Sigmoid colon (tissue), 7 donors: Measurements from ENCODE around the gene MGAT3. TPM values are rescaled to one million over a fixed set of nuclear protein-coding genes. Genes with fewer than 3 reads are reported as not detected.
"Not testable (repeated sequence)": the region's sequence is repeated elsewhere in the genome, so short reads cannot be mapped to it uniquely, and the experiment has no call there.

Experiments
- DNase-seq: peaks from one replicate; pipeline ENCODE4 v3.0.0-alpha.2; 2019
- H3K27ac ChIP-seq, 4 donors: fragments of 200-600 bp; sonication (generic); one replicate each; pipeline ENCODE4 v1.5.1; 2016 to 2019; ENCODE audit warnings: mild to moderate bottlenecking in 1 of 4
- H3K27me3 ChIP-seq, 3 donors: fragments of 200-600 bp; sonication (generic); one replicate each; pipeline ENCODE4 v1.5.1; 2019; ENCODE audit warnings: mild to moderate bottlenecking in 1 of 3
- H3K36me3 ChIP-seq, 4 donors: fragments of 200-600 bp; sonication (generic); one replicate each; pipeline ENCODE4 v1.5.1; 2016 to 2019
- H3K4me1 ChIP-seq, 4 donors: fragments of 200-600 bp; sonication (generic); one replicate each; pipeline ENCODE4 v1.5.1; 2017 to 2019
- H3K4me3 ChIP-seq, 4 donors: fragments of 200-600 bp; sonication (generic); one replicate each; pipeline ENCODE4 v1.5.1; 2017 to 2019; ENCODE audit warnings: mild to moderate bottlenecking in 2 of 4, moderate library complexity in 1 of 4
- H3K9me3 ChIP-seq, 4 donors: fragments of 200-600 bp in 3 of 4; sonication (generic) in 3 of 4; one replicate each; pipeline versions ENCODE4 v1.5.1 to v1.6.1; 2013 to 2019
- EP300 ChIP-seq, 4 donors: sonication (generic); formaldehyde crosslinking; IDR thresholded peaks; one replicate each; pipeline ENCODE4 v1.6.1; 2017; ENCODE audit warnings: antibody characterized with exemption in 4 of 4
- POLR2A ChIP-seq, 2 donors: fragments of 450-650 bp; IDR thresholded peaks; one replicate each; pipeline ENCODE4 v1.6.1; 2016; ENCODE audit warnings: antibody characterized with exemption in 2 of 2, mild to moderate bottlenecking in 2 of 2, moderate library complexity in 2 of 2
- POLR2AphosphoS5 ChIP-seq, 4 donors: sonication (generic); formaldehyde crosslinking; IDR thresholded peaks; one replicate each; pipeline ENCODE4 v1.6.1; 2017; ENCODE audit warnings: antibody characterized with exemption in 4 of 4
- WGBS, 2 donors: extraction: QIAGEN DNeasy Blood & Tissue Kit; methylation state at CpG; one replicate each; pipeline ENCODE4 v1.1.7; 2013; 5-methylcytosine and 5-hydroxymethylcytosine counted together
- intact Hi-C: fragments of 100-400 bp; cut with DNase I; formaldehyde crosslinking; loops from one replicate; pipeline ENCODE4 v1.15.1; 2023
- polyA plus RNA-seq, 3 donors: library from polyadenylated mRNA; stranded (reverse); fragments of 200-250 nt; gene quantifications; one replicate each; pipeline ENCODE4 v1.2.3, GENCODE V29; 2013
- total RNA-seq, 4 donors: library from RNA; depleted of rRNA; stranded (reverse); fragments of >200 nt; gene quantifications; one replicate each; pipeline ENCODE4 v1.1.0, GENCODE V29; 2016
- TF ChIP-seq, protein P1 (sequence below), 4 experiments: fragments of 450-650 bp in 3 of 4; fragments of 200-600 bp in 1 of 4; IDR thresholded peaks; one replicate each; pipeline ENCODE4 v1.5.1; 2016 to 2019; ENCODE audit warnings: antibody characterized with exemption in 4 of 4, mild to moderate bottlenecking in 3 of 4, moderate library complexity in 2 of 4
- donor health status: healthy with polysubstance abuse.
- donor health status: Bipolar disorder and iron deficiency.
- donor health status: healthy.

MGAT3 gene
- total and polyA plus RNA-seq, 7 donors = 0.60 to 8.1 (median 1.1) TPM

DNA sequence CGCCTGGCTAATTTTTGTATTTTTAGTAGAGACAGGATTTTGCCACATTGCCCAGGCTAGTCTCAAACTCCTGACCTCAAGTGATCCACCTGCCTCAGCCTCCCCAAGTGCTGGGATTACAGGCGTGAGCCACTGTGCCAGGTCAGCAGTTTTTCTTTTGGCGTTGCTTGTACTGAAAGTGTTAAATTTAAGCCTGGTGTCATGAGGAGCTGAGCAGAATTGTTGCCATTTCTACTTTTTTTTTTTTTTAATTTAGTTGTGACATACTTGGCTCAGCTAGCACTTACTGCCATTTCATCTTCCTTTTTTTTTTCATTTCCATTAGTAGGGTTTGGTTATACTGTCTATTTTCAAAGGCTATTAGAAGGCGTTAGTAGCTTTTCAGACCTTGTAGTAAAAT, 46.5 kb upstream of the MGAT3 start:
- 91 to 95% methylated on average over 4 of the region's 4 CpGs for WGBS, 2 donors
- Histone ChIP-seq H3K27ac (no peak overlapping the region), H3K4me3 (no peak overlapping the region), H3K36me3 (peaks cover 0 to 5% (median 2%) of the 10 kb centered on the region in 4 donors), H3K4me1 (peaks cover 0 to 11% (median 9%) of the 10 kb centered on the region in 4 donors), H3K9me3 (no peaks in the 10 kb centered on the region), H3K27me3 (no peaks in the 10 kb centered on the region)
- intact Hi-C loops = no loop called here
- no peak for DNase-seq
- no peak for TF ChIP-seq POLR2AphosphoS5 (IDR thresholded peaks at IDR 0.05)
- TF ChIP-seq, protein P1, sequence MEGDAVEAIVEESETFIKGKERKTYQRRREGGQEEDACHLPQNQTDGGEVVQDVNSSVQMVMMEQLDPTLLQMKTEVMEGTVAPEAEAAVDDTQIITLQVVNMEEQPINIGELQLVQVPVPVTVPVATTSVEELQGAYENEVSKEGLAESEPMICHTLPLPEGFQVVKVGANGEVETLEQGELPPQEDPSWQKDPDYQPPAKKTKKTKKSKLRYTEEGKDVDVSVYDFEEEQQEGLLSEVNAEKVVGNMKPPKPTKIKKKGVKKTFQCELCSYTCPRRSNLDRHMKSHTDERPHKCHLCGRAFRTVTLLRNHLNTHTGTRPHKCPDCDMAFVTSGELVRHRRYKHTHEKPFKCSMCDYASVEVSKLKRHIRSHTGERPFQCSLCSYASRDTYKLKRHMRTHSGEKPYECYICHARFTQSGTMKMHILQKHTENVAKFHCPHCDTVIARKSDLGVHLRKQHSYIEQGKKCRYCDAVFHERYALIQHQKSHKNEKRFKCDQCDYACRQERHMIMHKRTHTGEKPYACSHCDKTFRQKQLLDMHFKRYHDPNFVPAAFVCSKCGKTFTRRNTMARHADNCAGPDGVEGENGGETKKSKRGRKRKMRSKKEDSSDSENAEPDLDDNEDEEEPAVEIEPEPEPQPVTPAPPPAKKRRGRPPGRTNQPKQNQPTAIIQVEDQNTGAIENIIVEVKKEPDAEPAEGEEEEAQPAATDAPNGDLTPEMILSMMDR (IDR thresholded peaks at IDR 0.05) = no peak
- no peak for TF ChIP-seq EP300 (IDR thresholded peaks at IDR 0.05)
- TF ChIP-seq POLR2A (IDR thresholded peaks at IDR 0.05) = no peak

DNA sequence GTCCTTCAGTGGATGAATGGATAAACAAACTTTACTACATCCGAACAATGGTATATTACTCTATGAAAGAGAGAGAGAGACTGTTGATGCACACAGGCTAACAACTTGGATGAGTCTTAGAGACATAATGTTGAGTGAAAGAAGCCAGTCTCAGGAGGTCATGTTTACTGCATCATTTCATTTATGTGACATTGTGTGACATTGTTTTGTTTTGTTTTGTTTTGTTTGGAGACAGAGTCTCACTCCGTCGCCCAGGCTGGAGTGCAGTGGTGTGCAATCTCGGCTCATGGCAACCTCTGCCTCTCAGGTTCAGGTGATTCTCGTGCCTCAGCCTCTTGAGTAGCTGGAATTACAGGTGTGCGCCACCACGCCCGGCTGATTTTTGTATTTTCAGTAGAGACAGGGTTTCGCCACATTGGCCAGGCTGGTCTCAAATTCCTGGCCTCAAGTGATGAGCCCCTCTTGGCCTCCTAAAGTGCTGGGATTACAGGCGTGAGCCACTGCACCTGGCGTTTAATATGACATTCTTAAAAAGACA, 44.9 kb upstream of the MGAT3 start:
- H3K4me1 ChIP-seq, intact Hi-C loops, DNase-seq: not testable (repeated sequence)

DNA sequence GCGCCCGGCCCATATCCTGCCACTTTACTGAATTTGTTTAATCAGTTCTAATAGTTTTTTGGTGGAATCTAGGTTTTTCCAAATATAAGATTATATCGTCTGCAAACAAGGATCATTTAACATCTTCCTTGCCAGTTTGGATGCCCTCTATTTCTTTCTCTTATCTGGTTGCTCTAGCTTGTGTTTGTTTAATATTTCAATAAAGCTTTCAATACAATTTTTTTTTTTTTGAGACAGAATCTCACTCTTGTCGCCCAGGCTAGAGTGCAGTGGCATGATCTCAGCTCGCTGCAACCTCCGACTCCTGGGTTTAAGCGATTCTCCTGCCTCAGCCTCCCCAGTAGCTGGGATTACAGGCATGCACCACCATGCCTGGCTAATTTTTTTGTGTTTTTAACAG, 43.6 kb upstream of the MGAT3 start:
- H3K27ac ChIP-seq, H3K4me3 ChIP-seq, intact Hi-C loops, DNase-seq, H3K4me1 ChIP-seq, H3K9me3 ChIP-seq, H3K27me3 ChIP-seq: not testable (repeated sequence)
- peaks cover 17 to 33% (median 29%) of the 10 kb centered on the region in 4 donors for H3K36me3 ChIP-seq
- 93 to 96% methylated on average over 7 of the region's 7 CpGs for WGBS, 2 donors

More for the DNA sequence above, 44.9 kb upstream of the MGAT3 start:
- H3K4me3 ChIP-seq, H3K9me3 ChIP-seq, H3K27ac ChIP-seq, H3K27me3 ChIP-seq: not testable (repeated sequence)
- H3K36me3 ChIP-seq = peaks cover 13 to 21% (median 19%) of the 10 kb centered on the region in 4 donors
- WGBS, 2 donors = 76 to 81% methylated on average over 11 of the region's 11 CpGs

DNA sequence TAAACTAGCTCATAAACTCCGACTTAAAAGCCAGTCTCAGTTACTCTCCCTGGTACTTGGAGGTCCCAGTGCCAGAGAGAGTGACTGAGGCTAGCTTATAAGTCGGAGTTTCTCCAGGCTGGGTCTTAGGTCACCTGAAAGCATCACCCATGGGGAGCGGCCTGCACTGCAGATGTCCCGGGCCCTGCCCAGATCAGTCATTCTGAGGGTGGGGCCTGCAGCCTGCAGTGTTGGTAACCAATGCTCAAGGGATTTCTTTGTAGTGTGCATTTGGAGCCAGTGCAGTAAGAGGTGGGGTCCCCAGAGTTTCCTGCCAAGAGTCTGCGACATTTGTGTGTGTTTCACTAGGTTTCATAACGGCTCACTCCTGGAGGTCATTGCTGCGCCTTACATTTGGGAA, 42.4 kb upstream of the MGAT3 start:
- TF ChIP-seq EP300 (IDR thresholded peaks at IDR 0.05) (no peak), POLR2A (IDR thresholded peaks at IDR 0.05) (no peak), POLR2AphosphoS5 (IDR thresholded peaks at IDR 0.05) (no peak)
- TF ChIP-seq, protein P1 (IDR thresholded peaks at IDR 0.05) = no peak
- intact Hi-C loops = no loop called here
- Histone ChIP-seq H3K27me3 (no peaks in the 10 kb centered on the region), H3K9me3 (no peaks in the 10 kb centered on the region), H3K4me1 (peaks cover 0 to 6% (median 0%) of the 10 kb centered on the region in 4 donors), H3K27ac (no peak overlapping the region), H3K4me3 (no peak overlapping the region), H3K36me3 (peaks cover 29 to 45% (median 40%) of the 10 kb centered on the region in 4 donors)
- 39 to 59% methylated on average over 7 of the region's 7 CpGs for WGBS, 2 donors
- DNase-seq = no peak

DNA sequence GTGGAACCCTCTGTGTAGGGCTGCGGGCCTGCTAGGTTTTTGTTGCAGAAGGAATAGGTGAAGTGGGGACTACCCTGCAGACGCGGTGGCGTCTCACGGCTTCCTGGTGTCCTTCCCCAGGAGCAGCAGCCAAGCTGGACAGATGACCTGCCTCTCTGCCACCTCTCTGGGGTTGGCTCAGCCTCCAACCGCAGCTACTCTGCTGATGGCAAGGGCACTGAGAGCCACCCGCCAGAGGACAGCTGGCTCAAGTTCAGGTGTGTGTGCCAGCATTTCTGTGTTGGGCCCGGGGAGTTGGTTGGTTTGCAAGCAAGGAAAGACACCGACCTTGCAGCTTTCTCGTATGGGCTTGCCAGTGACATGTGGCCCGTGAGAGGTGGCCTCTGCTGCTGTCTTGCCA, 41.9 kb upstream of the MGAT3 start:
- DNase-seq = no peak
- TF ChIP-seq POLR2A (IDR thresholded peaks at IDR 0.05) (no peak), POLR2AphosphoS5 (IDR thresholded peaks at IDR 0.05) (no peak), EP300 (IDR thresholded peaks at IDR 0.05) (no peak)
- TF ChIP-seq, protein P1 (IDR thresholded peaks at IDR 0.05) = no peak

DNA sequence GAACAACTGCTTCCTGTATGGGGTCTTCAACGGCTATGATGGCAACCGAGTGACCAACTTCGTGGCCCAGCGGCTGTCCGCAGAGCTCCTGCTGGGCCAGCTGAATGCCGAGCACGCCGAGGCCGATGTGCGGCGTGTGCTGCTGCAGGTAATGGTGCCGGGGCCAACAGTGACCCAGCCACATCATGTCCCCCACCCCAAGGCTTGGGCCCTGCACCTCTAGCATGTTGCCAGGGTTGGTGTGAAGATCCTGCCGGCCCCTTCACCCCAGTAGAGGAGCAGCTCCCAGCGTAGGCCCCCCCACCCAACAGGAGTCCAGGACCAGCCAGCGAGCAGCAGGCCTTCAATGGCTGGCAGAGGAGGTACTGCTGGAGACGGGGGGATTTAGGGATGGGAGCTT, 41.3 kb upstream of the MGAT3 start:
- no peak for TF ChIP-seq POLR2A (IDR thresholded peaks at IDR 0.05)
- TF ChIP-seq, protein P1 (IDR thresholded peaks at IDR 0.05) = no peak
- TF ChIP-seq POLR2AphosphoS5 (IDR thresholded peaks at IDR 0.05) = no peak
- TF ChIP-seq EP300 (IDR thresholded peaks at IDR 0.05) = no peak
- Histone ChIP-seq H3K4me3 (no peak overlapping the region), H3K27ac (no peak overlapping the region), H3K27me3 (no peaks in the 10 kb centered on the region), H3K9me3 (no peaks in the 10 kb centered on the region), H3K36me3 (peaks cover 33 to 56% (median 51%) of the 10 kb centered on the region in 4 donors), H3K4me1 (peaks cover 0 to 6% (median 0%) of the 10 kb centered on the region in 4 donors)
- WGBS, 2 donors = 97 to 98% methylated on average over 16 of the region's 16 CpGs
- intact Hi-C loops = no loop called here
- no peak for DNase-seq

More for the DNA sequence above, 41.9 kb upstream of the MGAT3 start:
- Histone ChIP-seq H3K36me3 (peaks cover 33 to 50% (median 45%) of the 10 kb centered on the region in 4 donors), H3K4me1 (peaks cover 0 to 6% (median 0%) of the 10 kb centered on the region in 4 donors), H3K9me3 (no peaks in the 10 kb centered on the region), H3K27me3 (no peaks in the 10 kb centered on the region), H3K27ac (no peak overlapping the region), H3K4me3 (no peak overlapping the region)
- intact Hi-C loops = no loop called here
- WGBS, 2 donors = 65 to 68% methylated on average over 11 of the region's 11 CpGs
